ENCODE data around the gene CCDC68.

DNA sequence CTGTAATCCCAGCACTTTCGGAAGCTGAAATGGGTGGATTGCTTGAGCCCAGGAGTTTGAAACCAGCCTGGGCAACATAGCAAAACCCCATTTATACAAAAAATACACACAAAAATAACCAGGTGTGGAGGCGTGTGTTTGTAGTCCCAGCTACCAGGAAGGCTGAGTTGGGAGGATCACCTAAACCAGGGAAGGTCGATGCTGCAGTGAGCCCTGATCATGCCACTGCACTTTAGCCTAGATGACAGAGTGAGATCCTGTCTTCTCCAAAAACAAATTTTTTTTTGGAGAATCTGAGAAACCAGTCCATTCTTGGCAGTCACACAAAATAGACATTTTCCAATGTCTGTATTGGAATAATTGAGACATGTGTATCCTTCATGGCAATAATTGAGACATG lies 84.2 kb downstream of the CCDC68 start:
- TF ChIP-seq CTCF (IDR thresholded peaks at IDR 0.05) = no peak
- no peak for TF ChIP-seq POLR2A (IDR thresholded peaks at IDR 0.05)

Data from testis (tissue), 2 donors.